MV-4-11 (cell line): Measurements from ENCODE around the gene OSCP1.

Experiments used
- DNase-seq: peaks from one replicate; lab custom pipeline; 2025; lab: John Stamatoyannopoulos, UW

Gene OSCP1

DNA sequence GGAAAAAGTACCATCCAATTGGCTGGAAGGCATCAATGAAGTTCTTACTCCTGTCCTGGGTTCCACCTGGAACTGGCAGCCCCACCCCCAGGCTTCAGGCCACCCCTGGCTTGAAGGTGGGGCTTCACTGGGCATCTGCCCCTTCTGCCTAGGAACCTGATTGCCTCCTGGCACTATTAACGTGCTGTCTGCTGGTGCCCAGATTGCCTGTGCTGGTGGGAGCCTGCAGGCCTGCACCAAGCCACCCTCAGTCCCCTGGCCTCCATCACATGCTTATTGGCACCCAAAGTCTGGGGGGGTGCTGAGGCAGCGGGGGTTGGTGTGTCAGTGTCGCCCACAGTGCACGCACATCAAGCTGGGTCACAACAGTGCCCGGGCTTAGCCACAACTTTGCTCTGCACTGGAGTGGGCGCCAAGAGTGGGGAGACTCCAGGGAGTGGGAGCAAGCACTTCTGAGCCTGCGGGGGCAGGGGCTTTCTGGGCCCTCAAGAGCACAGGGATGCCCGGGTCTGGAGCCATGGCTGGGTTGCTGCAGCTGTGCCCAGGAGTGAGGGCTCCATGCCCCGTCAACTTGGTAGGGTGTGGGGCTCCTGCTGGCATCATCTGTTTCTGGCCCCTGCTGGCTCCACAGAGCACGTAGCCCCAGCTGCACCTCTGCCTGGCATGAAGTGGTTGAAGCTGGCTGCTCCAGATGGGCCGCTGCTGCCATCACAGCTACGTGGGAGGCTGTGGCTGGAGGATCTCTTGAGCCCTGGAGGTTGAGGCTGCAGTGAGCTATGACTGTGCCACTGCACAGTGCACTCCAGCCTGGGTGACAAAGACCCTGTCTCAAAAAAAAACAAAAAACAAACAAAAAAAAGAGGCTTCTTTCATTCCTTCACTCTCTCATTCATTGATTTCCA is 48.4 kb downstream of the OSCP1 start:
- DNase-seq: no peak

DNA sequence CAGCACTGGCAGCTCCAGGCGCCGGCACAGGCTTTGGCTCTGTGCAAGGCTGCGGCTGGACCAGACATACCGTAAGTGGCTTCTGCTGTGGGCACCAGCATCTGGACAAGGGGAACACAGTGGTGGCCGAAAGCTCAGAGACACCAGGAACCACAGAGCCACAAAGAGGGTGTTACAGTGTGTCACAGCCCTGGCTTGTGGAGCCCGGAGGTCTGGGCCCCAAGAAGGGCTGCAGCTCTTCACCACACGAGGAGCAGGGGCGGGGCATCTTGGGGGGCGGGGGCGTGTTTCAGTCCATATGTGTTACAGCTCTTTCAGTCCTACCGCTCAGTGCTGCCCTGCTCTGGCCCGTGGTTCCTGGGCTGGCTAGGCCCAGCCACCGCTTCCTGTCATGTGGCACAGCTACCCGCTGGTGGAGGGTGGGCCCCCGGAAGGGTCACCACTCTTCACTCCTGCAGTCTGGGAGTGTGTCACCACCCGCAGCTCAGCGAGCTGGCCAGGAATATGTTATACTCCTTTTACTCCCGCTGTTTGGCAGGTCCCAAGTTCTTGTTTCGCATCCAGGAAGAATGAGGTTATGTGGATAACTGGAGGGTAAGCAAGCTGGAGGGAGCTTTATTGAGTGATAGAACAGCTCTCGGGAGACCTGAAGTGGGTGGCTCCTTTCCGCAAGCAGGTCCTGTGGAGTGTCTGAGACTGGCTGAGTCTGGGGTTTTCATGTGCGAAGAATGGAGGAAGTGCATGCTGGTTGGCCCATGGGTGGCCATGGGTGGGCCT is 49.2 kb downstream of the OSCP1 start:
- DNase-seq: peak; percentile 96

DNA sequence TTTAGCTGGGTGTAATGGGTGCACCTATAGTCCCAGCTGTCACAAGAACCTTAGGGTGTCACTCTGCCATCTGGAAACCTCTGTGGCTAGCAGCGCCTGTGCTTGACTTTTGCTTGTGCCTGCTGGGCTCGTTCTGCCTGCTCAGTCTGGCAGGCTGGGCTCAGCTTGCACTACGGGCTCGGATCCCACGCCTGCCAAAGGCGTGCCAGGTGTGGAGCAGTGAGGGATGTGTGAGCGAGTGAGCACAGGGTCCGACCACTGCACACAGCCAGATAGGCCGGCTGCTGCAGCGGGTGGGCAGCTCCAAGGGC is 49.8 kb downstream of the OSCP1 start:
- no peak for DNase-seq

DNA sequence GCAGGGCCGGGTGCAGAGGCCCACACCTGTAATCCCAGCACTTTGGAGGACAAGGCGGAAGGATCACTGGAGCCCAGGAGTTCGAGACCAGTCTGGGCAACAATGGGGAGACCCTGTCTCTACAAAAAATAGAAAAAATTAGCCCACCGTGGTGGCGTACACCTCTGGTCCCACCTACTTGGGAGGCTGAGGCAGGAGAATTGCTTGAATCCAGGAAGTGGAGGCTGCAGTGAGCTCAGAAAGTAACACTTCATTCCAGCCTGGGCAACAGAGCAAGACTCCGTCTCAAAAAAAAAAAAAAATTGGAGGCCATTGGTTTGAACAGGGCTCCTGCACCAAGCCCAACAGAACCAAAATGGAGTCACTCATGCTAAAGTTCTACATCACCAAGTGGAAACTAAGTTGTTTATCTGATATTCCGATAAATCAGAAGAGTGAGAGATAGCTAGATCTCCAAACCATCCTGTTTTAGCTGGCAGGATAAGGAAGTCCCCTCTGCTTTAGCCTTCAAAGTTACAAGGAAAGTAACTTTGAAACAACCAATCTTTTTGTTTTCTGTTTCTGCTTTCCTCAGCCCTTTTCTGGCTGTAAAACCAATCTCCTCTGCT is 51.8 kb downstream of the OSCP1 start:
- DNase-seq: no peak

DNA sequence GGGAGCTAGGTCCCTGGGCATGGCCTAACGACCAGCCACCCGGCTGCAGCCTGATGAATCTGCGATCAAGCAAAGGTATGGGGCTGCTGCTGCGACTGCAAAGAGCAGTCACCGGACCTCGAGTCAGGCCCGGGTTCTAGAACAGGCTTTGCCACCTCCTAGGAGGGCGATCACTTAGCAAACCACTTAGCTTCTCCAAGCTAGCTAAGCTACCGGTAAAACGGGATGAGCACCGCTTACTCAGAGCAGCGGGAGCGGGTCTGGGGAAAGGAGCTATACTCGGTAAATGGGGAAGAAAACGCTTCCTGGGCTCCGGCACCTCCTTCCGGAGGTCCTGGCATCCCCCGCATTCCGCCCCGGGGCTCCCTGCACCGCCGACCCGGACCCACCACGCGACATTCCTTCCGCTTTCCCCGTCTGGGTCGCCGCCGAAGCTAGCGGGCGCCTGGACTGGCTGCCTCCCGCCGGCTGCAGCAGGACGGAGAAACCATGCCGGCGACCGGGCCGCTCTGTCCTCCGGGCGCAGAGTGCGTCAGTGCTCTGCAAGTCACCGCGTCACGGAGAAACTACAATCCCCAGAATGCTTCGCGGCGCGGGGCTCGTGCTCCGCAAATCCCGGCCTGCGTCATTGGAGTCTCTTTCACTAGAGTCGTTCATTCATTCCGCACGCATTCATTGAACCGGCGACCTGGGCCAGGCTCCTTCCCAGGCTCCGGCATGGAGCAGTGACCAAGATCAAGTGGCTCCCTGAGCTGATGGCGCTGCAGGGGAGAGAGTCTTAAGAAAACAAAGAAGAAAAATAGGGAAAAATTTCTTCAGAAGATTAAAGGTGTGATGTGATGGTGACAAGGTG is 52.6 kb downstream of the OSCP1 start, which contains the start of gene LSM10:
Gene LSM10, minus strand, starts transcription at position 531 of the 853 bp plus-strand sequence. CDS start 3,779 bp downstream, outside the sequence.
- DNase-seq: peak; percentile 87

DNA sequence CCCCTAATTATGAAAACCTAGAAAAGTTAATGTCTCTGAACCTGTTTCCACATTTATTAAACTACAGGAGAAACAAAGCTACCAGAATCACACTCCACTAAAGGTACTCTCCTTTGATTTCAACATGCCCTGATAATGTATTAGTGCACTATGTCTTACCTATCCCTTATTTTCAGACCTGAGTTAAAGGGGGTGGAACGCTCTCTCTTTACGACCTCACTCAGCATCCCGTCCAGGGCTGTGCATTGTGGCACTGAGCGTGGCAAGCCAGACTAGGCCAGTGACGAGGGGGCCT is 53.2 kb downstream of the OSCP1 start:
- no peak for DNase-seq

DNA sequence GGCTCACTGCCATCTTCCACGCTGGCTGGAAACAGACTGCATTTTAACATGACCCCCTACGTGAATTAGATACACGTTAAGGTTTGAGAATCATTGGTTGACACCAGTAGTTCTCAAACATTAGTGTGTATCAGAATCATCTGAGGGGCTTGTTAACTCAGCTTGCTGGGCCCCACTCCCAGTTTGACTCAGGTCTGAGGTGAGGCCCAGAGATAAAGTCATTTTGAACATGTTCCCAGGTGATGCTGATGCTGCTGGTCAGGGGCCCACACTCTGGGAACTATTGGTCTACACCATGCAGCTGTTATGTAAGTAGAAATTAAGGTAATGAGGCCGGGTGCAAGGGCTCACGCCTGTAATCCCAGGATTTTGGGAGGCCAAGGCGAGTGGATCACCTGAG is 53.9 kb downstream of the OSCP1 start:
- DNase-seq: no peak

DNA sequence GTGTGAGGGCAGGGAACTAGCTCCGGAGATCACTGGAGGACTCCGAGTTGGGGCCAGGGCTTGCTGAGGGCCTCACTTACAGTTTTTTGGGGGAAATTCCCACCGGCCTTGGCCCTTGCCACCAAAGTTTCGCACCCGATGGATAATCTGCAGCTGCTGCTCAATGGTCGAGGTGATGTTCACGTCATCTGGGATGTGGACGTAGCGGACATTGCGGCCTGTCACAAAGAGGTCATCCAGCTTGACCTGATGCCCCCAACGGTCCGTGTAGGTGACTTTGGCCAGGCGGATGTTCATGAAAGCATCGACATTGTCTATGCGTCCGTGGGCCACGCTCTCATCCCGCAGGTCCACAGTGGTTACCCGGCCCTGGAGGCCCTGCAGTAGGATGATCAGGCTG is 56.6 kb downstream of the OSCP1 start:
- no peak for DNase-seq

DNA sequence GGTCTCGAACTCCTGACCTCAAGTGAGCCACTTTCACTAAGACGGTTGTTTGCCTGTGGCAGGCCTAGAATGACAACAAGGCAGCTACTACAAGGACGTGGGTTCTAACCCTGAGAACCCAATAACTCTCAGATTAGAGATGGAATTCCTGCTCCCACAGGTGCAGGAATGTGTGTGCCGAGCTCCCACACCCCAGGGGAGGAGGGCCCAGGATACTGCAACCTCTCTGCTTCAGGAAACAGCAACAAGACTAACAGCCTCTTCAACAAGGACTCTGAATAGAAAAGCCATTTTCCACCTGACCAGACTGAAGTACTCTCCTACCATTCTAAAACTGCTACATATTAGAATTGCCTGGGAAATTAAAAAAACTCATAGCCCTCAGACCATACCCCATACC is 57.4 kb downstream of the OSCP1 start:
- no peak for DNase-seq

DNA sequence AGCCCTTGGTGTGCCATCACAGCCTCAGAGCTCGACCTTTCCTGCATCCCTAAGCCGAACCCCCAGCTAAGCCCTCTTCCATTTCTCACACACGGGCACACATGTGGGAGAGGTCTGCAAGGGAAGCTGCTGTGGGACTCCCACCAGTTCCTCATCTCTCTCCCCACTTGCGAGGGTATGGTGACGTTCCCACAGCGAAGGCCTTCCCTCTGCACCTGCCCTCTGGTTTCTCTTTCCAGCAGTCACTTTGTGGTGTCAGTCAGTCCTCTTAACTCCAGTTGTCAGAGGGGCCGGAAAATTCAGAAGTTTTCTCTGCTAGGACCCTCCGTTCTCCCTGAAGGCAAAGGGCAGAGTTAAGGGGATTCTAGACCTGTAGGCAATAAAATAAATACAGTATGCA is 59.0 kb downstream of the OSCP1 start:
- DNase-seq: no peak

DNA sequence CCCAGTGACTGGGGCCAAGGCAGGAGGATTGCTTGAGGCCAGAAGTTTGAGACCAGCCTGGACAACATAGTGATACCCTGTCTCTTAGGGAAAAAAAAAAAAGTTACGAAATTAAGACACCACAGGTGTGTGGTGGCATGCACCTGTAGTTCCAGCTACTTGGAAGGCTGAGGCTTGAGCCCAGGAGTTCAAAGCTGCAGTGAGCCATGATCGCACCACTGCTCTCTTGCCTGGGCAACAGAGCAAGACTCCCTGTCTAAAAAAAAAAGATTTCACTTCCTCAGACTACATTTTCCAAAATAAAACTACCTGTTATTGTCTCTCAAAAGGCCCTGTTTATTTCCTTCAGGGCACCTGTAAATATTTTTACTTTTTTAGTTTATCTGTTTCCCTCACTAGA is 59.8 kb downstream of the OSCP1 start:
- no peak for DNase-seq

DNA sequence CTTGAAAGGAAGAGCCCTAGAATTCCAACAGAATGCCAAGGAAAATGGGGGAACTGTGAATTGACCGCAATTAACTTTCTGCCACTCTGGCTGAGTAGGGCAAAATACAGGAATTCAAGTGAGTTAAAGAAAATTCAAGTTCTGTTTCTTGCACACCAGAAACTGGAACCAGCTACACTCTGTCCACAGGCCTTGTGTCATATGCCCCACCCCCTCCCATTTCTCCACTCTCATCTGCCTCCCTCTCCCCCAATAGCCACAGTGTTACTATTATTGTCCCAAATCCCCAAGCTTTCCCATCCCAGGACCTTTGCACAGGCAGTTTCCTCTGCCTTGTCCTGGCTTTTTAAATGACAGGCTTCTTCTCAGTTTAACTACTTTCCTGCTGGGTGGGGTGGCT is 60.3 kb downstream of the OSCP1 start:
- DNase-seq: peak; percentile 53

DNA sequence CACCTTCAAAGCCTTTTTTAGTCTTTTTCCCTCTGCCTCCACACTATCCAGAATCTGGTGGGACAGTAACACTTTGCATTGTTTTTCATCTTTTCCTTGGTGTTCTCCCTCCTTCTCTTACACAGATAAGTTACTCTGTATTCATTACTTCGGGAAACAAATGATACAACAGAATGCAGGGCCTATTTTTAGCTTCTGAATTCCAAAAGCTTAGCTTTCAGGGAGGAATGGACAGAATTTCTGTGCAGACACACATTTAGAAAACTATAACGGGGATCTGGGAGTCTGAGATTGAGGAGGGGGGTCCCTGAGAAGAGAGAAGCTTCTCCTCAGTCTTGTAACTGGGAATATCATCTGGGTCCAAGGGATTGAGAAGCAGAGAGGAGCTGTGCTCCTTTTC is 61.0 kb downstream of the OSCP1 start:
- DNase-seq: no peak

DNA sequence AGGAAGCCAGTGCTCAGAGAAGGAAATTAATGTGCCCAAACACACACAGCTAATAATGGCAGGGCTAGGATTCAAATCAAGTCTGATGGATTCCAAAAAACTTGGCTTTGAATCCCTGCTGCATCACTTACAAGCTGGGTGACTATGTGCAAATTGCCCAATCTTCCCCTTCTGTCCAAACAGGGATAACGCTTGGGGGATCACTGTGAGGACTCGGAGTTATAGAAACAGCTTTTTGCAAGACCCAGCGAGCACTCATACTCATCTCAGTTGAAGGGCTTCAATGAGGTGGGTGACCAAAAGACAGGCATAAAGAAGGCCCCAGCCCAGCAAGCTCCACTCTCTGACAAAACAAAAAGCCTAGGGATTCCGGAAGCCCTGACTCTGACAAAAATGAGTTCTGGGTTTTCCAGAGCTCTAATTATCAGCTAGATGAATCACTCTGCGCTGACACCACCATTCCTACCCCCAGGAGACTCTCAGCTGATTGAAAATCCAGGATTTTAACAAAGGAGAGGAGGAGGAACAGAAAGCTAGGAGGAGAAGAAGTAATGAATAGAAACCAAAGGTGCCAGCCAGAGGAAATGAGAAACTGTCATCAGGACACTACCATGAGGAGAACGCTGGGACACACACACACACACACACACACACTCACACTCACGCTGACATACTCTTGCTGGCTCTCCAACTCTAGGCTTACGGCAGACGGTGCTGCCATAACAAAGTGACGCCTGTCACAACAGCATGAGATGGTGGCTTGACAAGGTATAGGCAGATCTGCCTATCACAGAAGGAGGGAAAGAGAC is 62.9 kb downstream of the OSCP1 start:
- peak; percentile 86 for DNase-seq

DNA sequence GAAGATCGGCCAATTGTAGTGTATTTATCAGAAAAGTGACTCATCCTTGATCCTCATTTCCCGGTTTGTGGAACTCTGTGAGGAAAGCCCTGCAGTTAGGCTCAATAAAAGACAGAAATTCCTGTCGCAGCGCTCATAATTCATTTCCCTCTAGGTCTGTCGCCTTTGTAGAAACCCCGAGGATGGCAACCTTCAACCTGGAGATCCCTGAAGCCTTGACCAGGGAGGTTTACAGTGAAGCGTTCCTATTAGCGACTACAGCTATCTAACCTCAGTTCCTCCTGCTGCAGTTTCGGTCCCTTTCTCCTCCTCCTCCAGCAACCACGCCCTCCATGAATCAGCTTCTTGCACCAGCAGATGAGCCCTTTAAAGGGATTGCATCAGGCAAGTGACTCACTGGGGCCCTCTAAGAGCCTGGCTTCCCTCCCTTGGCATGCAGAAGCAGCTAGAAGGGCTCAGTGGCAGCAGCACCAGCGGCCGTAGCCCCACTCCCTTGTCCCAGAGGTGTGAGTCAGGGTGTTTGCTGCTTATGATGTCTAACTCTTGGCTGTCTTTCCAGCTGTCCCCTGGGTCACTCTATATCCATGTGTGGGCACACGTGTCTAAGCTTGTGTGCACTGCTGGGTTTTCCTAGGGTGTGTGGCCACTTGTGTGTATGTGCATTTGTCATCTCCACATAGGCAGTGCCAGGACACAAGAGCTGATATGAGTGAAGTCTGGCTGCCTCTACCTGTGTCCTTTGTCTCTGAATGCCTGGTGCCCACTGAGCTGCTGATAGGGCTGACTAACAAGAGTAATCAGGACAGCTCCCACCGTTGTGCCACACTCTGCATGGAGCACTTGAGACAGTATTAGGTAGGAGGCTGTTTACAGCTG is 63.7 kb downstream of the OSCP1 start:
- DNase-seq: peak; percentile 100

DNA sequence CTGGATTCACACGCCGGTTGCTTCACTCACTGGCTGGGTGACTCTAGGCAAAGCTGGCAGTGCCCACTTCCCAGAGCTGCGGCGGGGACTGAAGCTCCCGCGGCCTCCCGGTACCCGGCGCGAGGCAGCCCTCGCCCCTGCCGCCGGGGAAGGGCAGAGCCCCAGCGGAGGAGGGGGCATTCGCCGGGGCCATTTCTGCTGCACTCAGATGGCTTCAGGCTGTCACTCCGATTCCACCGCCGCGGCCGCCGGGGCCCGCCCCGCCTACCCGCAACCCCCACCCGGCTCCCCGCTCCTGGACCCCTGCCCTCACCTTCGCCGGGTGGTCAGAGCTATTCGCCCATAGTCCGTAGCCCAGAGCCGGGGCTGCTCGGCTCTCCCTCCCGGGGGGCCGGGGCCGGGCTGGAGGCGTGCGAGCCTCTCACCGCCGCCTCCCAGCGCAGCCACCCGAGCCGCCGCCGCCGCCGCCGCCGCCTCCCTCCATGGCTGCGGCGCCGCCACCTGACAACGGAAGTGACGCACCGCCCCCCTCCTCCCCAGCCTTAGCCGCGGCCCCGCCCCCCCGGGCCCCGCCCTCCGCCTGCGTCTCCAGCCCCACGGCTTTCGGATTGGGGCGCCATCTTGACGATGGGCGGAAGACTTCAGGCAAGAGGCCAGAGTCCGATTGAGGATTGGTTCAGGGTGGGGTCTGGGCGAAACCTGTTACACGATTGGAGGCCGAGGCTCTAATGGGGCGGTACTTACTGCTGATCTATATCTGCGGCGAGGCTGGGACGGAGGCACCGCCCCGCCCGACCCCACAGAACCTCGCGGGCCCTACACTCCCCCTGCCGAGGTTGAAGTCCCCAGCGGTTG is 64.6 kb downstream of the OSCP1 start, which contains the start of gene STK40:
Gene STK40, minus strand, starts transcription at position 515 of the 855 bp plus-strand sequence. CDS start 24,592 bp downstream, outside the sequence.
- peak; percentile 97 for DNase-seq

DNA sequence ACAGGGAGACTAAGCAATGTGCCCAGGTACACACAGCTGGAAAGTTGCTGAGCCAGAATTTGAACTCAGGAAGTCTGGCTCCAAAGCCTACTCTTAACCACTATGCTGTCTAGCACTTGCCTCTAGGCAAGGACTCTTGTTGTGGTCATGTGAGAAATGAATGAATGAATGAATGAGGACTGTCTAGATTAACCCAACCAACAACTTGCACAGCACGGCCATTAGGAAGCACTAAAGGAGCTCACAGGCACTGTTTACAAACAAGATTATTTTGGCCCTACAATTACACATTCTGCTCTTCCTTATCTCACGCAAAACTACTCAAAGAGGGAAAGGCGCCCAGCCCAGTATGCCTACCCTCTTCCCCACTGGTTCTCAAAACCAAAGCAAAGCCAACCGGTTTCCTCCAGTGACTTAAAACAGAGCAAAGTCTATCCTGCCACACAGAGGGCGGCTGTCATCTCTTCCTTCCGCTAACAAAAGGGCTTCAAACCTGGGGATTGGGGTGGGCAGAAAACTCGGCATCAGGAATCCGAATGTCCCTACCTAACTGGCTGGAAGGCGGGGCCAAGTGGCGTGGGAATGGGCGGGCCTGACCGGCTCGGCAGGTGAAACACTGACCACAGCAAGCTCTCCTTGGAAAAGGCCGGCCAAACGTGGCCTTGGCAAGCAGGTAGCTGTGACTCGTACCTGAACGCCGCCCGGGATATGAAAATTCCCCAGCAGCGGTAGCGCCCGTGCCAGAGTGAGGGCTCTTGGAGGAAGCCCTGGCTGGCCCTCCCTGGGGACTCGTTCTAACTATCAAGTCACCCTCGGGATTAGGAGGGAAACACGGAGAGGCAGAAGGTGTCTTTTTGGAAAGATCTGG is 65.5 kb downstream of the OSCP1 start:
- DNase-seq: peak; percentile 38

DNA sequence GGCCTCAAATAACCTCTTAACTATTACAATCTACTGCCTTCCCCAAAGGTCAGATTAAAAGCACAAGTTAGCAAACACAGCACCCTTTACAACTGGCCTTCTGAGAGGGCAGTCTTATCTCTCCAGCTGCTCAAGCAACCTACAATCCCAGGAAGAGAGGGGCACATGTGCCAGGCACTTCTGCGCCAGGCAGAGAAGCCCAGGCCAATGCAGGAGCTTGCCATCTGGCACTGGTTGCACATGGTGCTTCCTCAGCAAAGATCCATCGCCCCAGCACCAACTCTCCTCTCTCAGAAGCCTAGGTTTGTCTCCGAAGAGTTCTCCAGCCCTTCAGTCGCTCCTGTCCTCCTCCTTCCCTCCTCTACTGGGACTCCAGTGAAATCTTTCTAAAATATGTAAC is 67.0 kb downstream of the OSCP1 start:
- DNase-seq: no peak
